DMS 273 (cell line): ENCODE measurements around the gene EHMT1.
"Not testable (repeated sequence)": the region's sequence is repeated elsewhere in the genome, so short reads cannot be mapped to it uniquely, and the experiment has no call there.

ENCODE experiments used
- DNase-seq: peaks from one replicate; lab custom pipeline; 2025; ENCODE audit not compliant: unreplicated experiment; lab: John Stamatoyannopoulos, UW

The EHMT1 gene

GRCh38 chr9:137614631-137615386 lies 4.0 kb upstream of the EHMT1 start:
- DNase-seq: no peak

DNA sequence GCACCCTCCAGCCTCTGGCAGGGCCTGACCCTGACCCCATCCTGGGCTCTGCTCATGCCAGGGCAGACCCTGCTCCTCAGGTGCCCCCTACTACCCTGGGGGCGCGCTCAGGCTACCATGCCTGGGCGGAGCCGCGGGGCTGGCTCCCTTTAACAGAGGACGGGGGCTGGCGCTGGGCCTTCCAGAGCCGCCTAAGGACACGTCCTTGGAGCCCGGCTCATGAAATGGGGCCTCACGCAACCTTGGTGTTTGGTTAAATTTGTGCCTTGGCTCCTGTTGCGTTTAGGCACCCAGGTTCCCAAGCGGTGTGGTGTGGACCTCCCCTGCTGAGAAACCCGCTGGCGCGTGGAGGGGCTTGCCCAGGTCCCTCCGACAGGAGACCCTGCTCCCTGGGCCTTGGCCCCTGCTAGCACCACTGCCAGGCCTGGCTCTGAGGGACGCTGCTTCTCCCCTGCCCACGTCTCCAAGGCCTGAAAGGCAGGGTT lies 3.4 kb upstream of the EHMT1 start:
- no peak for DNase-seq

GRCh38 chr9:137619240-137620047 lies 639 bp downstream of the EHMT1 start:
- peak; percentile 62 for DNase-seq

- DNase-seq: no peak
These were observed 1.2 kb downstream of the EHMT1 start for GRCh38 chr9:137620048-137620405.

DNA sequence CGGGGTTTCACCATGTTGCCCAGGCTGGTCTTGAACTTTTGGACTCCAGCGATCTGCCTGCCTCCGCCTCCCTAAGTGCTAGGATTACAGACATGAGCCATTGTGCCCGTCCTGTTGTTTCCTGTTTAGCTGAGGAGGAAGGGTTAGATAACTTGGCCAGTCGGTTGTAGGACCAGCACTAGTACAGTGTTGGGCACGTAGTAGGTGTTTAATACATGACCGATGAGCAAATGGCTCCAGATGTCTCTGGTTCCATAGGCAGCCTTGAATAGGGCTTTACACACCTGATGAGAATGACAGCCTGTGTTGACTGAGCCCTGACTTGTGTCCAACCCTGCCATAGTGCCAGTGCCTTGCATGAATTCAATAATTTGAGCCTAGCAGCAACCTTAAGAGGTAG lies 1.8 kb downstream of the EHMT1 start:
- DNase-seq: no peak

- DNase-seq: peak; percentile 55
These were observed 2.4 kb downstream of the EHMT1 start for GRCh38 chr9:137621131-137621757.

GRCh38 chr9:137622211-137622610 lies 3.4 kb downstream of the EHMT1 start:
- DNase-seq: not testable (repeated sequence)

- no peak for DNase-seq
These were observed 7.7 kb downstream of the EHMT1 start for GRCh38 chr9:137626464-137626863.

DNA sequence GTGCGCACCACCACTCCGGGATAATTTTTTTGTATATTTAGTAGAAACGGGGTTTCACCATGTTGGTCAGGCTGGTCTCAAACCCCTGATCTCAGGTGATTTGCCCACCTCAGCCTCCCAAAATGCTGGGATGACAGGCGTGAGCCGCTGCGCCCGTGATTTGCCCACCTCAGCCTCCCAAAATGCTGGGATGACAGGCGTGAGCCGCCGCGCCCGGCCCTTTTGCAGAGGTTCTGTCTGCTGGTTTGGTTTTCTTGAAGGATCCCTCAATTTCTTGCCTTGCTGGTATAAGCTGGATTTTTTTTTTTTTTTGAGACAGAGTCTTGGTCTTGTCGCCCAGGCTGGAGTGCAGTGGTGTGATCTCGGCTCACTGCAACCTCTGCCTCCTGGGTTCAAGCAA lies 8.6 kb downstream of the EHMT1 start:
- DNase-seq: not testable (repeated sequence)

DNA sequence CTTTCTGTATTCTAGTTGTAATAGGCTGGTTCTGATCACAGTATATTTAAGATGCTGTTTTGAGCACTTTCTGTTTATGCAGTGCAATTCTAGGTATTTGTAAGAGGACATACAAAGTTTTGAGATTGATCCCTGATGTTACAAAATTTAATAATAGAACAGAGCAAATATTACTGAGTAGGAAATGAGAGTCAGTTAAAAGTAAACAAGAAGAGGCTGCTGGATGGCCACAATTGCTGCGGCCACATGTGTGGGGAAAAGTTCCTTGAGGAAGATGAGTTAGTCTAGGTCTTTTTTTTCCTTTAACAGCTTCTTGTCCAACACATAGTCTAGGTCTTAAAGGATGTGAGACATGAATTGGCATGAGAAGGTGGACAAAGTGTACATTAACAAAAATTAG lies 11.3 kb downstream of the EHMT1 start:
- no peak for DNase-seq

DNA sequence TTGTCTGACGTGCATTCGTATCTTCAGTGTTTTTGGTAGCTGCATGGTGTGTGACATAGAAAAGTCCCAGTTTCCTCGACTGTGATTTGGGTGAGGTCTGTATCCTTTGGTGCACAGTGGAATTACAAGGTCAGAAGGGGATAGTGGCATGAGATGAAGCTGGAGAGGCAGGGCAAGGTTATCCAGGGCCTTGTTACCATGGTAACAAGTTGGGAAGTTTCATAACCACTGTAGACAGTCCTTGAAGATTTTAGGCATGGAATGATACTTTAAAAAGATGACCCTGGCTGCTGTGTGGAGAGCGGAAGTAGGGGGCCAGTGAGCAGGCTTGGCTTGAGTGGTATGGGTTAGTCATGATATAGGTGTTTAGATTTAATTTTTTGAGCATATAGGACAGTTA lies 11.9 kb downstream of the EHMT1 start:
- peak; percentile 10 for DNase-seq

GRCh38 chr9:137631345-137632229 lies 12.8 kb downstream of the EHMT1 start:
- no peak for DNase-seq

- DNase-seq: no peak
These were observed 13.7 kb downstream of the EHMT1 start for GRCh38 chr9:137632230-137633161.

DNA sequence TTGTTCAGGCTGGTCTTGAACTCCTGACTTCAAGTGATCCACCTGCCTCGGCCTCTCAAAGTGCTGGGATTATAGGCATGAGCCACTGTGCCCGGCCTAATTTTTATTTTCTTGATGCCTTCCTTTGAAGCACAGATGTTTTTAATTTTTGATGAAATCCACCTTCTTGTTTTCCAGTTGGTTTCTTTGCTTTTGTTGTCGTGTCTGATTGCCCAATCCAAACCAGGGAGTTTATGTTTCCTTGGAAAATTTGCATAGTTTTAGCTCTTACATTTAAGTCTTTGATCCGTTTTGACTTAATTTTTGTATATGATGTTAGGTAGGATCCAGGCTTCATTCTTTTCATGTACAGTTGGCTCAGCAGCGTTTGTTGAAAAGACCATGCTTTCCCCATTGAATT lies 15.2 kb downstream of the EHMT1 start:
- DNase-seq: no peak

DNA sequence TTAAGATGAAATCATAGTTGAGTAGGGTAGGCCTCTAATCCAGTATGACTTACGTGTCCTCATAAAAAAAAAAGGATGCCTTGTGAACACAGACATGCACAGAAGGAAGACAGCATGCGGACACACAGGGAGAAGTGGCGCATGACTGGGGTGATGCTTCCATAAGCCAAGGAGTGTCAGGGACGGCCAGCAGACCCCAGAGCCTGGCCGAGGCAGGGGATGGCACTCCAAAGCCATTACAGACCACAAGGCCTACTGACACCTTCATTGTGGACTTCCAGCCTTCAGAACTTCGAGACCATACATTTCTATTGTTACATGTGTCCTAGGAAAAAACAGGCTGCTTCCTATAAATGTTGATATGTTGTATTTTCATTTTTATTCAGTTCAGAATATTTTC lies 19.9 kb downstream of the EHMT1 start:
- DNase-seq: no peak

GRCh38 chr9:137639303-137640051 lies 20.7 kb downstream of the EHMT1 start:
- DNase-seq: no peak

- DNase-seq: no peak
These were observed 22.1 kb downstream of the EHMT1 start for GRCh38 chr9:137640862-137641261.

- no peak for DNase-seq
These were observed 23.4 kb downstream of the EHMT1 start for GRCh38 chr9:137642118-137642601.

DNA sequence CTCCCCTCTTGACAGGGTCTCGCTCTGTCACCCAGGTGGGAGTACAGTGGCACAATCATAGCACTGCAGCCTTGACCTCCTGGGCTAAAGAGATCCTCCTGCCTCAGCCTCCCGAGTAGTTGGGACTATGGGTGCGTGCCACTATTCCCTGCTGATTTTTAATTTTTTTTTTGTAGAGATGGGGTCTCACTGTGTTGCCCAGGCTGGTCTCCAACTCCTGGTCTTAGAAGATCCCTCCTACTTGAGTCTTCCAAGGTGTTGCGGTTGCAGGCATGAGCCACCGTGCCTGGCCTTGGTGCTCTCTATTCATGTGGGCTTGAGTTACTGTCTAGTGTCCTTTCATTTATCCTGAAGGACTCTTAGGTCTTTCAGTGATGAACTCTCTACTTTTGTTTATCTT lies 24.1 kb downstream of the EHMT1 start:
- DNase-seq: no peak
